Testis (tissue), 3 donors: Measurements from ENCODE around the gene L2HGDH. TPM values are rescaled to one million over a fixed set of nuclear protein-coding genes. Genes with fewer than 3 reads are reported as not detected.
"Not testable (repeated sequence)": the region's sequence is repeated elsewhere in the genome, so short reads cannot be mapped to it uniquely, and the experiment has no call there.

Experiments
- DNase-seq: peaks from one replicate; pipeline ENCODE4 v3.0.0-alpha.2; 2019
- H3K27ac ChIP-seq, 2 donors: fragments of 200-600 bp; sonication (generic); one replicate each; pipeline ENCODE4 v1.5.1; 2019
- H3K27me3 ChIP-seq: fragments of 200-600 bp; sonication (generic); one replicate; pipeline ENCODE4 v1.5.1; 2019
- H3K36me3 ChIP-seq: fragments of 200-600 bp; sonication (generic); one replicate; pipeline ENCODE4 v1.5.1; 2017; ENCODE audit warnings: low read depth; ENCODE audit errors: missing control alignments
- H3K4me1 ChIP-seq: fragments of 200-600 bp; sonication (generic); one replicate; pipeline ENCODE4 v1.5.1; 2019
- H3K4me3 ChIP-seq, 2 donors: fragments of 200-600 bp; sonication (generic); one replicate each; pipeline ENCODE4 v1.5.1; 2017 to 2019
- H3K9me3 ChIP-seq: fragments of 200-600 bp; sonication (generic); one replicate; pipeline ENCODE4 v1.5.1; 2017
- CTCF ChIP-seq, 3 experiments: fragments of 450-650 bp in 2 of 3; fragments of 200-600 bp in 1 of 3; sonication (generic) in 1 of 3; IDR thresholded peaks; one replicate each; pipeline ENCODE4 v1.5.1; 2016 to 2019; ENCODE audit warnings: antibody characterized with exemption in 3 of 3, mild to moderate bottlenecking in 2 of 3, moderate library complexity in 1 of 3
- POLR2A ChIP-seq: fragments of 450-650 bp; IDR thresholded peaks from one replicate; pipeline ENCODE4 v1.6.1; 2017; ENCODE audit warnings: antibody characterized with exemption, mild to moderate bottlenecking, moderate library complexity
- WGBS, 2 donors: methylation state at CpG; one replicate each; pipeline ENCODE4 v1.1.5; 2018; 5-methylcytosine and 5-hydroxymethylcytosine counted together
- intact Hi-C: fragments of 100-400 bp; cut with DNase I; formaldehyde crosslinking; loops from one replicate; pipeline ENCODE4 v1.15.1; 2023; ENCODE audit warnings: low total_unique reads
- polyA plus RNA-seq: library from polyadenylated mRNA; stranded (reverse); fragments of 350-450 nt; fragmentation: Illumina TruSeq; extraction: RNeasy Lipid Tissue Mini Kit (QIAGEN cat#74804); gene quantifications from one replicate; pipeline ENCODE4 v1.2.3, GENCODE V29; 2014; ENCODE audit warnings: low read depth, low replicate concordance; ENCODE audit not compliant: insufficient read depth
- total RNA-seq, 2 donors: library from RNA; depleted of rRNA; stranded (reverse); fragments of >200 nt; gene quantifications; one replicate each; pipeline ENCODE4 v1.2.3, GENCODE V29; 2016

The L2HGDH gene
- total and polyA plus RNA-seq, 3 donors from 2014 or later: 7.9 to 8.9 (median 8.5) TPM

DNA sequence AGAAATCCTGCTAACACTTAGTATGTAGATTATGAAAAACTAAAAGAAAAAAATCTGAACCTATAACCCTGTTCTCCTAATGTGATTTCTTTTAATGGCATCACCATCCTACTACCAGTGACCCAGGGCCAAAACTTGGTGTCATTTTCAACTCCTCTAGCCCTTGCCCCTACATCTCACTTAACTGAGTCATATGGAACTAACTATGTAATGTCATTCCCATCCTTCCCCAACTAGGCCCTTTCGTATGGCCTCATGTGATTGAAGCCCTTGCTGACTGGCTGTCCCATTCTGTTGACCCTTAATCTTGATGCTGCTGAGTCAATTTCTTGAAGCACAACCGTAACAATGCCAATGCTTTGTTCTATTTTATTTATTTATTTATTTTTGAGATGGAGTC lies 7.7 kb upstream of the L2HGDH start:
- WGBS, 2 donors: 87 to 90% methylated on average over 2 of the region's 2 CpGs
- TF ChIP-seq POLR2A (no peak), CTCF (IDR thresholded peaks at IDR 0.05) (no peak)
- intact Hi-C loops: loop anchor here (10.0 kb wide), 1 partner anchor 215 kb away; the partner anchor contains the start of gene MAP4K5
- no peak for DNase-seq
- H3K9me3 ChIP-seq: no peaks in the 10 kb centered on the region
- H3K27ac ChIP-seq: peak overlapping the region in 1 of 2 donors; percentile 68
- no peaks in the 10 kb centered on the region for H3K4me1 ChIP-seq
- no peaks in the 10 kb centered on the region for H3K36me3 ChIP-seq
- H3K4me3 ChIP-seq: no peak overlapping the region
- no peaks in the 10 kb centered on the region for H3K27me3 ChIP-seq

- TF ChIP-seq CTCF (IDR thresholded peaks at IDR 0.05) (no peak), POLR2A (no peak)
- WGBS, 2 donors: 85 to 89% methylated on average over 1 of the region's 1 CpG
- intact Hi-C loops: loop anchor here (10.0 kb wide), 1 partner anchor 216 kb away; the partner anchor contains the start of gene MAP4K5
- Histone ChIP-seq H3K27ac (peak overlapping the region in 1 of 2 donors; percentile 68), H3K36me3 (no peaks in the 10 kb centered on the region), H3K9me3 (no peaks in the 10 kb centered on the region), H3K4me1 (no peaks in the 10 kb centered on the region), H3K4me3 (no peak overlapping the region), H3K27me3 (no peaks in the 10 kb centered on the region)
- no peak for DNase-seq
Observed at GRCh38 chr14:50319293-50319692, 7.3 kb upstream of the L2HGDH start.

DNA sequence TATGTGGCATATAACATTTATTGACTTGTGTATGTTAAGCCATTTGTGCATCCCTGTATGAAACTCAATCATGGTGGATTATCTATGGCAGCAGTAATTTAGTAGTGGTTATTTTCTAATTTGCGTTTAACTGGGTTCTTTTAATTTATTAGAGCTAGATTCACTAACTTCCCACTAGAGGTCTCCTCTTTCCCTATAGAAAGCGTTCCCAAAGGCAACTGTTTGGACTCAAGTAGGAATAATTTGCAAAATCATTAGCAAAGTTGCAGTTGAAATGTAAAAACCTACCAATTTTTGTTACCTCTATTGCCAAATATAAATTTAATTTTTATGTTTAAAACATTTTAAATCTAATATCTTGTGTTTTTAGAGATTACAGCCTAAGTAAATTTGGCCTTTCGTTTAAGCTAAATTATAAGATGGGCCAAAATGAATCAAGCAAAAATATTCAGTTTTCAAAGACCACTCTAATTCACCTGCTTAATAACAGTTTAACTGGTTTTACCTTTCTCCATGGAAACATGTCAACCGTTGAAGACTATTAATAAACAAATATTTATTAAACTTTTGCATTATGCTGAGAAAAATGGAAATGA lies 6.1 kb upstream of the L2HGDH start:
- Histone ChIP-seq H3K27ac (no peak overlapping the region), H3K9me3 (no peaks in the 10 kb centered on the region), H3K36me3 (no peaks in the 10 kb centered on the region), H3K27me3 (no peaks in the 10 kb centered on the region), H3K4me3 (no peak overlapping the region), H3K4me1 (no peaks in the 10 kb centered on the region)
- 52 to 59% methylated on average over 4 of the region's 4 CpGs for WGBS, 2 donors
- no peak for DNase-seq
- peak; percentile 50 to 68 (median 54) for TF ChIP-seq CTCF (IDR thresholded peaks at IDR 0.05)
- TF ChIP-seq POLR2A: no peak
- intact Hi-C loops: loop anchor here (10.0 kb wide), 1 partner anchor 217 kb away; the partner anchor contains the start of gene MAP4K5

GRCh38 chr14:50314098-50314497 lies 2.1 kb upstream of the L2HGDH start:
- WGBS, 2 donors: 92 to 94% methylated on average over 3 of the region's 3 CpGs
- not testable (repeated sequence) for H3K9me3 ChIP-seq, H3K27ac ChIP-seq, H3K27me3 ChIP-seq, H3K36me3 ChIP-seq, H3K4me1 ChIP-seq, DNase-seq, H3K4me3 ChIP-seq
- intact Hi-C loops: loop anchor here (10.0 kb wide), 1 partner anchor 221 kb away; the partner anchor contains the start of gene MAP4K5

DNA sequence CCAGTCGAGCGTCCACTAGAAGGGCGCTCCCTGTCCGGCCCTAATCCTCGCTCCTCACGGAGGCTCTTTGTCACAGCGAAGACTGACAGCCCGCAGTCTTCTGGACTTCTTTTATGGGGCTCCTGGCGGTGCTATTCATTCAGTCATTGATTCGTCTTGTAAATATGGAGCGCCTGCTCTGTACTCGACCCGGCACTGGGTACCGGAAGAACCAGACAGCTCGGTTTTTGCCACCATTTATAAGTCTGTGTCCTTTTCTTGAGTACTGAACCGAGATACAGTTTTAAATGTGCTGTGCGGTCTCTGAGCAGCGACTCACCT lies 665 bp upstream of the L2HGDH start:
- H3K9me3 ChIP-seq: no peaks in the 10 kb centered on the region
- DNase-seq: no peak

More for the DNA sequence above, 665 bp upstream of the L2HGDH start:
- no peaks in the 10 kb centered on the region for H3K36me3 ChIP-seq
- intact Hi-C loops: loop anchor here (10.0 kb wide), 1 partner anchor 222 kb away; the partner anchor contains the start of gene MAP4K5
- 4% methylated on average over 15 to 18 of the region's 18 CpGs for WGBS, 2 donors
- peak overlapping the region; percentile 94 for H3K27ac ChIP-seq
- peaks cover 7% of the 10 kb centered on the region for H3K4me1 ChIP-seq
- no peaks in the 10 kb centered on the region for H3K27me3 ChIP-seq
- H3K4me3 ChIP-seq: peak overlapping the region; percentile 75 to 85
- TF ChIP-seq CTCF (IDR thresholded peaks at IDR 0.05) (no peak), POLR2A (no peak)
